HEK293T (cell line): ENCODE data around the gene PPP1R3G.

Experiments
- ARNT ChIP-seq: fragments of 450-650 bp; IDR thresholded peaks from 2 replicates; pipeline ENCODE4 v1.6.1; 2017; ENCODE audit warnings: mild to moderate bottlenecking
- CTBP1 ChIP-seq: fragments of 450-650 bp; IDR thresholded peaks from 2 replicates; pipeline ENCODE4 v1.6.1; 2016; ENCODE audit warnings: borderline replicate concordance
- FOXA1 ChIP-seq: fragments of 450-650 bp; IDR thresholded peaks from 2 replicates; pipeline ENCODE4 v1.6.1; 2016; ENCODE audit warnings: mild to moderate bottlenecking
- HDGF ChIP-seq: fragments of 450-650 bp; IDR thresholded peaks from 2 replicates; pipeline ENCODE4 v1.6.1; 2017; ENCODE audit warnings: antibody characterized with exemption, borderline replicate concordance
- L3MBTL2 ChIP-seq: fragments of 450-650 bp; conservative IDR thresholded peaks from 2 replicates; pipeline ENCODE4 v1.6.1; 2016; ENCODE audit warnings: mild to moderate bottlenecking
- NFRKB ChIP-seq: fragments of 450-650 bp; IDR thresholded peaks from 2 replicates; pipeline ENCODE4 v1.6.1; 2016; ENCODE audit warnings: mild to moderate bottlenecking, moderate library complexity
- SUZ12 ChIP-seq: fragments of 450-650 bp; IDR thresholded peaks from 2 replicates; pipeline ENCODE4 v1.6.1; 2016; ENCODE audit warnings: mild to moderate bottlenecking
- ZNF384 ChIP-seq: fragments of 450-650 bp; IDR thresholded peaks from 2 replicates; pipeline ENCODE4 v1.6.1; 2016

GRCh38 chr6:5088780-5089179 lies 3.6 kb downstream of the PPP1R3G start:
- TF ChIP-seq CTBP1 = no peak
- no peak for TF ChIP-seq HDGF
- TF ChIP-seq SUZ12 = no peak
- TF ChIP-seq ARNT = no peak
- no peak for TF ChIP-seq NFRKB
- TF ChIP-seq FOXA1 = no peak
- no peak for TF ChIP-seq ZNF384
- no peak for TF ChIP-seq L3MBTL2
